ENCODE measurements around the gene ASAP3.

- TF ChIP-seq POLR2AphosphoS5 (IDR thresholded peaks at IDR 0.05; ENCODE audit: low read depth, low read length), result no peak
- TF ChIP-seq HOXA9 (CRISPR knock-in tag; IDR thresholded peaks at IDR 0.05; ENCODE audit: borderline replicate concordance), result no peak
- no peak for TF ChIP-seq ZFP36L1 (CRISPR knock-in tag; IDR thresholded peaks at IDR 0.05)
- TF ChIP-seq TOE1 (CRISPR knock-in tag; IDR thresholded peaks at IDR 0.05), result no peak
- TF ChIP-seq TFAP4 (IDR thresholded peaks at IDR 0.05; ENCODE audit: borderline replicate concordance, low read depth), result no peak
- TF ChIP-seq SIX1 (CRISPR knock-in tag; IDR thresholded peaks at IDR 0.05; ENCODE audit: borderline replicate concordance), result no peak
- no peak for TF ChIP-seq FOXP4 (CRISPR knock-in tag; IDR thresholded peaks at IDR 0.05)
- no peak for TF ChIP-seq SP1 (IDR thresholded peaks at IDR 0.05)
- no peak for TF ChIP-seq SP1 (CRISPR knock-in tag; IDR thresholded peaks at IDR 0.05)
Observed at GRCh38 chr1:23403355-23403734, 80.6 kb downstream of the ASAP3 start.

All from HepG2 (cell line).